Measurements from ENCODE around the gene CES2. TPM values are rescaled to one million over a fixed set of nuclear protein-coding genes. Genes with fewer than 3 reads are reported as not detected.
A peak's percentile ranks its signal among the peaks of the same experiment; 100 is the strongest.
"Not testable (repeated sequence)": the region's sequence is repeated elsewhere in the genome, so short reads cannot be mapped to it uniquely, and the experiment has no call there.

CES2 gene
- total and polyA plus RNA-seq, 2 experiments from 2014 or later: 52.8 to 72.8 TPM

- Histone ChIP-seq H2AFZ (no peak overlapping the region), H4K20me1 (ENCODE audit: insufficient read depth, poor library complexity, severe bottlenecking) (no peaks in the 10 kb centered on the region), H3K36me3 (replicated peaks; ENCODE audit: insufficient read depth, low read depth) (no peaks in the 10 kb centered on the region), H3K4me3 (no peak overlapping the region), H3K27ac (peak overlapping the region; percentile 95), H3K9me2 (replicated peaks; ENCODE audit: insufficient read depth) (no peaks in the 10 kb centered on the region), H3K4me2 (peak overlapping the region; percentile 49), H3K27me3 (peaks cover 6% of the 10 kb centered on the region), H3K4me1 (ENCODE audit: insufficient read depth) (peaks cover 38% of the 10 kb centered on the region), H3K9me3 (ENCODE audit: low read depth) (no peaks in the 10 kb centered on the region), H3K79me2 (no peaks in the 10 kb centered on the region)
- WGBS (ENCODE audit: low lambda C conversion rate, missing lambda C conversion rate): 28% methylated on average over 8 of the region's 8 CpGs
- peak; percentile 86 for DNase-seq (ENCODE audit: low spot score)
- TF ChIP-seq CTCF (IDR thresholded peaks at IDR 0.05; ENCODE audit: poor library complexity) (peak; percentile 90), EZH2phosphoT487 (IDR thresholded peaks at IDR 0.05; ENCODE audit: low read depth, severe bottlenecking, unreplicated experiment) (no peak)
Observed at GRCh38 chr16:66954097-66954659, 18.9 kb downstream of the CES2 start.

- Histone ChIP-seq H2AFZ (peak overlapping the region; percentile 42), H3K4me2 (peak overlapping the region; percentile 51), H3K4me1 (ENCODE audit: insufficient read depth) (peaks cover 38% of the 10 kb centered on the region), H3K27ac (peak overlapping the region; percentile 86)
- H3K9me3 ChIP-seq (ENCODE audit: low read depth); DNase-seq (ENCODE audit: low spot score); H4K20me1 ChIP-seq (ENCODE audit: insufficient read depth, poor library complexity, severe bottlenecking); H3K4me3 ChIP-seq; H3K9me2 ChIP-seq (replicated peaks; ENCODE audit: insufficient read depth); H3K27me3 ChIP-seq; H3K36me3 ChIP-seq (replicated peaks; ENCODE audit: insufficient read depth, low read depth); H3K79me2 ChIP-seq: not testable (repeated sequence)
- 52% methylated on average over 17 of the region's 17 CpGs for WGBS (ENCODE audit: low lambda C conversion rate, missing lambda C conversion rate)
Observed at GRCh38 chr16:66955363-66956153, 20.2 kb downstream of the CES2 start.

GRCh38 chr16:66956154-66956457 is 20.8 kb downstream of the CES2 start:
- H3K9me2 ChIP-seq (replicated peaks; ENCODE audit: insufficient read depth); DNase-seq (ENCODE audit: low spot score); H3K36me3 ChIP-seq (replicated peaks; ENCODE audit: insufficient read depth, low read depth); H3K4me3 ChIP-seq; H4K20me1 ChIP-seq (ENCODE audit: insufficient read depth, poor library complexity, severe bottlenecking); H3K27me3 ChIP-seq; H3K79me2 ChIP-seq; H3K9me3 ChIP-seq (ENCODE audit: low read depth): not testable (repeated sequence)
- 19% methylated on average over 1 of the region's 1 CpG for WGBS (ENCODE audit: low lambda C conversion rate, missing lambda C conversion rate)
- H2AFZ ChIP-seq: peak overlapping the region; percentile 42
- peak overlapping the region; percentile 86 for H3K27ac ChIP-seq
- H3K4me2 ChIP-seq: peak overlapping the region; percentile 51
- peaks cover 38% of the 10 kb centered on the region for H3K4me1 ChIP-seq (ENCODE audit: insufficient read depth)

- H3K36me3 ChIP-seq (replicated peaks; ENCODE audit: insufficient read depth, low read depth): no peaks in the 10 kb centered on the region
- 83% methylated on average over 7 of the region's 7 CpGs for WGBS (ENCODE audit: low lambda C conversion rate, missing lambda C conversion rate)
Observed at GRCh38 chr16:66958857-66959703, 23.8 kb downstream of the CES2 start.

More at GRCh38 chr16:66958857-66959703, 23.8 kb downstream of the CES2 start:
- H3K4me3 ChIP-seq: no peak overlapping the region
- no peak for TF ChIP-seq EZH2 (IDR thresholded peaks at IDR 0.05; ENCODE audit: borderline replicate concordance)
- no peak for TF ChIP-seq CTCF (IDR thresholded peaks at IDR 0.05; ENCODE audit: poor library complexity)
- no peak for TF ChIP-seq EZH2phosphoT487 (IDR thresholded peaks at IDR 0.05; ENCODE audit: low read depth, severe bottlenecking, unreplicated experiment)
- no peaks in the 10 kb centered on the region for H4K20me1 ChIP-seq (ENCODE audit: insufficient read depth, poor library complexity, severe bottlenecking)
- H3K4me2 ChIP-seq: no peak overlapping the region
- no peak overlapping the region for H3K27ac ChIP-seq
- peaks cover 27% of the 10 kb centered on the region for H3K4me1 ChIP-seq (ENCODE audit: insufficient read depth)
- no peaks in the 10 kb centered on the region for H3K79me2 ChIP-seq
- DNase-seq (ENCODE audit: low spot score): no peak
- no peaks in the 10 kb centered on the region for H3K9me3 ChIP-seq (ENCODE audit: low read depth)
- H3K9me2 ChIP-seq (replicated peaks; ENCODE audit: insufficient read depth): no peaks in the 10 kb centered on the region
- no peak overlapping the region for H2AFZ ChIP-seq
- H3K27me3 ChIP-seq: no peaks in the 10 kb centered on the region
